Sigmoid colon (tissue), 7 donors: ENCODE data around the gene NOL11. TPM values are rescaled to one million over a fixed set of nuclear protein-coding genes. Genes with fewer than 3 reads are reported as not detected.

ENCODE experiments used
- DNase-seq: peaks from one replicate; pipeline ENCODE4 v3.0.0-alpha.2; 2019
- H3K27ac ChIP-seq, 4 donors: fragments of 200-600 bp; sonication (generic); one replicate each; pipeline ENCODE4 v1.5.1; 2016 to 2019; ENCODE audit warnings: mild to moderate bottlenecking in 1 of 4
- H3K27me3 ChIP-seq, 3 donors: fragments of 200-600 bp; sonication (generic); one replicate each; pipeline ENCODE4 v1.5.1; 2019; ENCODE audit warnings: mild to moderate bottlenecking in 1 of 3
- H3K36me3 ChIP-seq, 4 donors: fragments of 200-600 bp; sonication (generic); one replicate each; pipeline ENCODE4 v1.5.1; 2016 to 2019
- H3K4me1 ChIP-seq, 4 donors: fragments of 200-600 bp; sonication (generic); one replicate each; pipeline ENCODE4 v1.5.1; 2017 to 2019
- H3K4me3 ChIP-seq, 4 donors: fragments of 200-600 bp; sonication (generic); one replicate each; pipeline ENCODE4 v1.5.1; 2017 to 2019; ENCODE audit warnings: mild to moderate bottlenecking in 2 of 4, moderate library complexity in 1 of 4
- H3K9me3 ChIP-seq, 4 donors: fragments of 200-600 bp in 3 of 4; sonication (generic) in 3 of 4; one replicate each; pipeline versions ENCODE4 v1.5.1 to v1.6.1; 2013 to 2019
- EP300 ChIP-seq, 4 donors: sonication (generic); formaldehyde crosslinking; IDR thresholded peaks; one replicate each; pipeline ENCODE4 v1.6.1; 2017; ENCODE audit warnings: antibody characterized with exemption in 4 of 4
- POLR2A ChIP-seq, 2 donors: fragments of 450-650 bp; IDR thresholded peaks; one replicate each; pipeline ENCODE4 v1.6.1; 2016; ENCODE audit warnings: antibody characterized with exemption in 2 of 2, mild to moderate bottlenecking in 2 of 2, moderate library complexity in 2 of 2
- POLR2AphosphoS5 ChIP-seq, 4 donors: sonication (generic); formaldehyde crosslinking; IDR thresholded peaks; one replicate each; pipeline ENCODE4 v1.6.1; 2017; ENCODE audit warnings: antibody characterized with exemption in 4 of 4
- WGBS, 2 donors: extraction: QIAGEN DNeasy Blood & Tissue Kit; methylation state at CpG; one replicate each; pipeline ENCODE4 v1.1.7; 2013; 5-methylcytosine and 5-hydroxymethylcytosine counted together
- intact Hi-C: fragments of 100-400 bp; cut with DNase I; formaldehyde crosslinking; loops from one replicate; pipeline ENCODE4 v1.15.1; 2023
- polyA plus RNA-seq, 3 donors: library from polyadenylated mRNA; stranded (reverse); fragments of 200-250 nt; gene quantifications; one replicate each; pipeline ENCODE4 v1.2.3, GENCODE V29; 2013
- total RNA-seq, 4 donors: library from RNA; depleted of rRNA; stranded (reverse); fragments of >200 nt; gene quantifications; one replicate each; pipeline ENCODE4 v1.1.0, GENCODE V29; 2016
- TF ChIP-seq, protein P1 (sequence below), 4 experiments: fragments of 450-650 bp in 3 of 4; fragments of 200-600 bp in 1 of 4; IDR thresholded peaks; one replicate each; pipeline ENCODE4 v1.5.1; 2016 to 2019; ENCODE audit warnings: antibody characterized with exemption in 4 of 4, mild to moderate bottlenecking in 3 of 4, moderate library complexity in 2 of 4
- donor health status: healthy with polysubstance abuse.
- donor health status: Bipolar disorder and iron deficiency.
- donor health status: healthy.

Gene NOL11
- total and polyA plus RNA-seq, 7 donors: 13.8 to 34.2 (median 23.5) TPM

DNA sequence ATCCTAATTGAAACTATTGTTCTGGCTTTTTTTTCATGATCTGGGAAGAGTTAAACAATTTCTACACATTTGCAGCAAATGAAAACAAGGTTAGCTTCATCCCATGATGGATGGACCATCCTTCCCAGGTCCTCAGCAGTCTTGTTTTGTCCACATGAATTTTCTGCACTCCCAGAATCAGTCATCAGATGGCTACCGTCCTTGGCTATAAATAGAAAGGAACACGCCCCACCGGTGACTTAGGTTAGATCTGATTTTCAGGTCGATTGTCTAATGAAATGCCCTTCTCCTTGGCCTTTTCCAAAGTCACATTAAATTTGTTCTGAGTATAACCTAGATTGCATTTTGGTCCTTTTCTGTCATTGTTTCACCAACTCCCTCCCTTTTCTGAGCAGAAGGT is 41.4 kb upstream of the NOL11 start:
- 78 to 84% methylated on average over 4 of the region's 4 CpGs for WGBS, 2 donors
- no peaks in the 10 kb centered on the region for H3K36me3 ChIP-seq
- no peaks in the 10 kb centered on the region for H3K27me3 ChIP-seq
- H3K4me3 ChIP-seq: no peak overlapping the region
- intact Hi-C loops: no loop called here
- no peak overlapping the region for H3K27ac ChIP-seq
- no peaks in the 10 kb centered on the region for H3K4me1 ChIP-seq
- no peaks in the 10 kb centered on the region for H3K9me3 ChIP-seq
- TF ChIP-seq POLR2AphosphoS5 (IDR thresholded peaks at IDR 0.05) (no peak), EP300 (IDR thresholded peaks at IDR 0.05) (no peak), POLR2A (IDR thresholded peaks at IDR 0.05) (no peak)
- TF ChIP-seq, protein P1, sequence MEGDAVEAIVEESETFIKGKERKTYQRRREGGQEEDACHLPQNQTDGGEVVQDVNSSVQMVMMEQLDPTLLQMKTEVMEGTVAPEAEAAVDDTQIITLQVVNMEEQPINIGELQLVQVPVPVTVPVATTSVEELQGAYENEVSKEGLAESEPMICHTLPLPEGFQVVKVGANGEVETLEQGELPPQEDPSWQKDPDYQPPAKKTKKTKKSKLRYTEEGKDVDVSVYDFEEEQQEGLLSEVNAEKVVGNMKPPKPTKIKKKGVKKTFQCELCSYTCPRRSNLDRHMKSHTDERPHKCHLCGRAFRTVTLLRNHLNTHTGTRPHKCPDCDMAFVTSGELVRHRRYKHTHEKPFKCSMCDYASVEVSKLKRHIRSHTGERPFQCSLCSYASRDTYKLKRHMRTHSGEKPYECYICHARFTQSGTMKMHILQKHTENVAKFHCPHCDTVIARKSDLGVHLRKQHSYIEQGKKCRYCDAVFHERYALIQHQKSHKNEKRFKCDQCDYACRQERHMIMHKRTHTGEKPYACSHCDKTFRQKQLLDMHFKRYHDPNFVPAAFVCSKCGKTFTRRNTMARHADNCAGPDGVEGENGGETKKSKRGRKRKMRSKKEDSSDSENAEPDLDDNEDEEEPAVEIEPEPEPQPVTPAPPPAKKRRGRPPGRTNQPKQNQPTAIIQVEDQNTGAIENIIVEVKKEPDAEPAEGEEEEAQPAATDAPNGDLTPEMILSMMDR (IDR thresholded peaks at IDR 0.05): no peak
- DNase-seq: no peak

DNA sequence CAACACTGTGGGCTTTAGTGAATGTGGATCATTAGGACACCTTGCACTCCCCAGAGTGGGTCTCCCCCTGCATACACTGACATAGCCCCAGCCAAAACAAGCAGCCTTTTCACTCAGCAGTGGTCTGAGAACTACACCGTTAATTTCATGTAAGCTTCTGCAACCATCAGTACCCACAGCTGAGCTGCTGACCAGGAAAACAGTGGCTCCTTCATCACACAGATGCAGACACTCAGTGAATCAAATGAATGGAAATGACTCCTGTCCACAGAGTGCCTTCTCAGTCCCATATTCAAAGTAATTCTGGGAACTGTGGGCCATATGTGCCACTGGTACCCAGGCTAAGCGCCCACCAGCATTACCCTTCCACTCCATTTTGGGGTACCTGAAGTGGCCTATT is 39.3 kb upstream of the NOL11 start:
- intact Hi-C loops: no loop called here
- WGBS, 2 donors: 96 to 99% methylated on average over 2 of the region's 2 CpGs

DNA sequence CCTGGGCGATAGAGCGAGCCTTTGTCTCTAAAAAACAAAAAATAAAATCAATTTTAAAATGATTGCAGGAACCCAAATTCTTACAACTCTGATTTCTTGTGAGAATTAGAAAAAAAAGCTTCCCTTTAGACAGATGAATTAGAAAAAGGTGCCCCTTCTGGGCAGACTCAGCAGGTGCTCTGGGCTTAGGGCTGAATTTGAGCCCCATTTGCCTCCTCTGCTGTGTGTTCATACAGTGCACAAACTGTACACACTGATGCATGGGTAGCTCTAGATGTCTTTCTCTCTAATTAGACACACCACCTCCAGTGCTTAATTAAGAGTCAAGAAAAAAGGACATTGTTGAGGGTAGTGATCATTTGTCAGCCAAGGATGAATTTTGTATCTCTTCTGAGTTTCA is 38.5 kb upstream of the NOL11 start:
- no peaks in the 10 kb centered on the region for H3K36me3 ChIP-seq
- no peak for DNase-seq
- TF ChIP-seq POLR2AphosphoS5 (IDR thresholded peaks at IDR 0.05) (no peak), EP300 (IDR thresholded peaks at IDR 0.05) (no peak), POLR2A (IDR thresholded peaks at IDR 0.05) (no peak)
- TF ChIP-seq, protein P1 (IDR thresholded peaks at IDR 0.05): no peak
- no peak overlapping the region for H3K27ac ChIP-seq
- 99% methylated on average over 2 of the region's 2 CpGs for WGBS, 2 donors
- no peaks in the 10 kb centered on the region for H3K4me1 ChIP-seq
- H3K27me3 ChIP-seq: no peaks in the 10 kb centered on the region
- H3K9me3 ChIP-seq: no peaks in the 10 kb centered on the region
- H3K4me3 ChIP-seq: no peak overlapping the region
- intact Hi-C loops: no loop called here

More for the DNA sequence above, 39.3 kb upstream of the NOL11 start:
- Histone ChIP-seq H3K4me1 (no peaks in the 10 kb centered on the region), H3K36me3 (no peaks in the 10 kb centered on the region), H3K4me3 (no peak overlapping the region), H3K27me3 (no peaks in the 10 kb centered on the region), H3K27ac (no peak overlapping the region), H3K9me3 (no peaks in the 10 kb centered on the region)
- DNase-seq: no peak
- no peak for TF ChIP-seq POLR2A (IDR thresholded peaks at IDR 0.05)
- no peak for TF ChIP-seq EP300 (IDR thresholded peaks at IDR 0.05)
- TF ChIP-seq, protein P1 (IDR thresholded peaks at IDR 0.05): no peak
- TF ChIP-seq POLR2AphosphoS5 (IDR thresholded peaks at IDR 0.05): no peak

DNA sequence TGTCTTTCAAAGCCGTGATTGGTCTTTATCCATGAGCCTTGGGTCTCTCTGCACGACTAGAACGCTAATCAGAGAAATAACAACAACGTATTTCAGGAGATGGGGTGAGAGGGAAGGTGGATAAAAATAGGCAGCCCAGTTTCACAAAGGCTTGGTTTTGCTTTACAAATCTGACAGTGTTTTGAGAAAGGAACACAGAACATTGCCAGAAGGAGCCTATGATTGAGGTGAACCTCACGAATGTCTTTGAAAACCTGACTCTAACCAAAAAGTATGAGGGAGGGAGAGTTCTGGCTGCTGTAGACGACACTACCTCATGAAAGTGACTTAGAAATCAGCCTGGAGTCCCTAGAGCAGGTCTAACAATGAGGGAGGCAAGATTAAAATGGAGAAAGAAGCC is 38.0 kb upstream of the NOL11 start:
- no peak overlapping the region for H3K4me3 ChIP-seq
- no peaks in the 10 kb centered on the region for H3K9me3 ChIP-seq
- TF ChIP-seq, protein P1 (IDR thresholded peaks at IDR 0.05): no peak
- TF ChIP-seq EP300 (IDR thresholded peaks at IDR 0.05): no peak
- TF ChIP-seq POLR2AphosphoS5 (IDR thresholded peaks at IDR 0.05): no peak
- TF ChIP-seq POLR2A (IDR thresholded peaks at IDR 0.05): no peak
- no peaks in the 10 kb centered on the region for H3K4me1 ChIP-seq
- intact Hi-C loops: no loop called here
- H3K27ac ChIP-seq: no peak overlapping the region
- no peaks in the 10 kb centered on the region for H3K36me3 ChIP-seq
- DNase-seq: no peak
- WGBS, 2 donors: 81 to 93% methylated on average over 6 of the region's 6 CpGs
- H3K27me3 ChIP-seq: no peaks in the 10 kb centered on the region
